Measurements from ENCODE around the gene TLE5.

TLE5 gene
- 295 to 321 reads per million in 2 donors for total RNA-seq

DNA sequence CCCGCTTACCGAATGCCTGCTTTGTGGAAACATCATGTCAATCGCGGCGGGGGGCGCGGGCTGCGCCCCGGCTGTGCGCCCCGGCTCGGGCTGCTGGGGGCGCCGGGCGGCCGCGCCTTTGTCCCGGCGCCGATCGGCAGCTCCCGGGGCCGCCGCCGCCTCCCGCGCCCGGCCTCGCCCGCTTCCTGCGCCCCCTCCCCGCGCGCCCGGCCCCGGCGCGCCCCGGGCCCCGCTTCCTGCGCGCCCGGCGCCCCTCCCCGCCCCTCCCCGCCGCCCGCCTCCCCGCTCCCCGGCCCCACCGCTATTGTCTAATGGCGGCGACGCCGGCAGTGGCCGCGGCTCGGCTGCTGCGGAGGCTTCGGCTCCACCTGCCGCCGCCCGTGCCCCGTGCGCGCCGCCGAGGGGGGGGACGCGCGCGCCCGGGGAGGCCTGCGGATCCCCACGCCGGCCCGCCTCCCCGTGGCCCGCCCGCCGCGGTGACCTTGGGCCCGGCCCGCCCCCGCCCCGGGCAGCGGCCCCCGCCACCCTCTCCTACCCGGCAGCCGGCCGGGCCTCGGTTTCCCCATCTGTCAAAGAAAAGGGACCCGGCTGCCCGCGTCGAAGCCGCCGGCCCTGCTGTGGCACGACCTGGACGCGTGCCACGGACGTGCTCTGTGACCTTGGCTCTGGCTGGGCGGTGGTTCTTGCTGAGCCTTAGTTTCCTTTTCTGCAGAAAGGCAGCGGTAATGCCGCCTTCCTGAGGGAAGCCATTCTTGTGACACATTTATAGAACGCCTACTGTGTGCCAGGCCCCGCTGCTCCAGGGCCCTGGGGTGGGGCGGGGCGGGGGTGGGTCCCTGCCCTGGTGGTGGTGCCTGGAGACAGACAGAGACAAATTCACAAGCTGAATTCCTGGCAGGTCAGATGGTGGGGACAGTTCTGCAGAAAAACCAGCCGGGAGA lies at the start of gene TLE5:
Gene TLE5, minus strand, starts transcription at position 331 of the 941 bp plus-strand sequence. Its CDS starts 295 bp downstream, at position 36.
- DNase-seq = peak; percentile 47 to 88 (median 71)

DNA sequence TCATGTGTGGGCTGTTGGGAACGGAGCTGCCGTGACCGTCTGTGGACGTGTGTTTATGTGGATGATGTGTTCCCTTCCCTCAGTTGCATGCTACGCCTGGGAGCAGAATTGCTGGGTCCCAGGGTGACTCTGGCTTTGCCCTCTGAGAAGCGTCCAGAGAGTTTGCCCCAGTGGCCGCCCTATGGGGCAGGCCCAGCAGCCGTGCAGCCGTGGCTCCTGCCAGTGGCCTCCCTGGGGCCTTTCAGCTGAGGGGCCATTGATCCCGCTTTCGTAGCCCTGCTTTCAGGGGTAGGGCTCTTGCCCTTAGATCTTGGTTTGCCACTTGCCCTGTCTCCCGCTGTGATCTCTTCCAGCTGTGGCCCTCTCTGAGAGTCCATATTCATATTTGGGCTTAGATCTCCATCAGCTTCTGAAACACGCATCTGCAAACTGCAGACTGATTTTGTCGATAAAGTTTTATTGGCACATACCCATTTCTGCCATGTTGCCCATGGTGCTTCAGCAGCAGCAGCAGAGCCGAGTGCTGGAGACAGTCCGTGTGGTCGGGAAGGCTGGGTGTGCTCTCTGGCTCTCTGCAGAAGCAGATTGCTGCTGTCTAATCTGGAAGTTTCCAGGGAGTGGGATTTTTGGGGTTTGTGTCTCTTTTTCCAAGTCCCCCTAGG lies 49.4 kb upstream of the TLE5 start:
- DNase-seq = no peak

DNA sequence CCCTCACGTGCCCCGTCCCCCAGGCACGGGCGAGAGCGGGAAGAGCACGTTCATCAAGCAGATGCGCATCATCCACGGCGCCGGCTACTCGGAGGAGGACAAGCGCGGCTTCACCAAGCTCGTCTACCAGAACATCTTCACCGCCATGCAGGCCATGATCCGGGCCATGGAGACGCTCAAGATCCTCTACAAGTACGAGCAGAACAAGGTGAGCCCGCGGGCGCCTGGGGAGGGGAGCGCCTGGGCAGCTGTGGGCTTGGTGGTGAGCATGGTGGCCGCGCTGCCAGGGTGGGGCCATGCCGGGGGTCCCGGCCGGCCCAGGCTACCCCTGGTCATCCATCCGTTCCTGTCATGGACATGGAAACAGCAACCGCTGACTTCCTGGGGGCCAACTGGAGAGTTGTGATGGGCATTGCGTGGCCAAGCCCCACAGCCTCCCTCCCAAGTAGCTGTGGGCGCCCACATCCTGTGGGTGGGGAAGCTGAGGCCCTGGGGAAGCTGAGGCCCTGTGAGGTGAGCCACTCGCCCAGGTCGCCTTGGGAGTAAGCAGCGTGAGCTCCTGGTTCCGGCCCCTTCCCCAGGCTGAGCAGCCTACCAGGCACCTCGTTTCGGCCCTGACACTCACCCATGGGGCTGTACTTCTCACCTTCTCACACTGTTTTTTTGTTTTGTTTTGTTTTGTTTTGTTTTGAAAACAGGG lies 48.0 kb upstream of the TLE5 start:
- no peak for DNase-seq

DNA sequence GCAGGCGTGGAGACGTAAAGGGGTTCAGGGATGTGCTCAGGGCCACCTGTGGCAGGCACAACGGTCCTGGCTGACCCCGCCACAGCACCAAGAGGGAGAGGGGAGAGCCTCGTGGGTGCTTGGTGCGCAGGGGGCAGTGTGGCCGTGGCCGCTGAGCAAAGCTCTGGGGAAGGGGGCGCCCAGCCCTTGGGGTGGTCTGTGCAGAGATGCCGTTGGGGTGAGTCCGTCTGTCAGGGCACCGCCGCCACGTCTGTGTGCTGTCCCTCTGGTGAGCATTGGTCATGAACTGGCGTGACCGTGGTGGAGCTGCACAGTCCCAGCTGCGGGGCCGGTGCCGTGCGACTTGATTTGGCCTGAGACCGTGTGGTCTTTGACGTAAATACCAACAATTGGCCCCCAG lies 47.2 kb upstream of the TLE5 start:
- no peak for DNase-seq

DNA sequence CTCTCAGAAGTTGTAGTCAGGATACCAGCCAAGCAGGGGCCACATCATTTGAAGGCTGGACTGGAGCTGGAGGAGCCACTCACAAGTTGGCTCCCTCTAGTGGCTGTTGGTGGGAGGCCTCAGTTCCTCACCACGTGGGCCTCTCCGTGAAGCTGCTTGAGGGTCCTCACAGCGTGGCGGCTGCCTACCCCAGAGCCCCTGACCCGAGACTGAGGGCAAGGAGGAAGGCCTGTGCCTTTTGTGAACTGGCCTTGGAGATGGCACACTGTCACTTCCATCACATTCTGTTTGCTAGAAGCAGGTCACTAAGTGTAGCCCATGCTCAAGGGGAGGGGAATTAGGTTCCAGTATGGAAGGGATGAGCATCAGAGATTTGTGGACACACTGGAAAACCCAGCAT lies 46.5 kb upstream of the TLE5 start:
- DNase-seq = peak; percentile 43 to 73 (median 59)

GRCh38 chr19:3107658-3108057 lies 45.4 kb upstream of the TLE5 start:
- DNase-seq = no peak

- no peak for DNase-seq
These were observed 44.3 kb upstream of the TLE5 start for GRCh38 chr19:3106509-3107141.

DNA sequence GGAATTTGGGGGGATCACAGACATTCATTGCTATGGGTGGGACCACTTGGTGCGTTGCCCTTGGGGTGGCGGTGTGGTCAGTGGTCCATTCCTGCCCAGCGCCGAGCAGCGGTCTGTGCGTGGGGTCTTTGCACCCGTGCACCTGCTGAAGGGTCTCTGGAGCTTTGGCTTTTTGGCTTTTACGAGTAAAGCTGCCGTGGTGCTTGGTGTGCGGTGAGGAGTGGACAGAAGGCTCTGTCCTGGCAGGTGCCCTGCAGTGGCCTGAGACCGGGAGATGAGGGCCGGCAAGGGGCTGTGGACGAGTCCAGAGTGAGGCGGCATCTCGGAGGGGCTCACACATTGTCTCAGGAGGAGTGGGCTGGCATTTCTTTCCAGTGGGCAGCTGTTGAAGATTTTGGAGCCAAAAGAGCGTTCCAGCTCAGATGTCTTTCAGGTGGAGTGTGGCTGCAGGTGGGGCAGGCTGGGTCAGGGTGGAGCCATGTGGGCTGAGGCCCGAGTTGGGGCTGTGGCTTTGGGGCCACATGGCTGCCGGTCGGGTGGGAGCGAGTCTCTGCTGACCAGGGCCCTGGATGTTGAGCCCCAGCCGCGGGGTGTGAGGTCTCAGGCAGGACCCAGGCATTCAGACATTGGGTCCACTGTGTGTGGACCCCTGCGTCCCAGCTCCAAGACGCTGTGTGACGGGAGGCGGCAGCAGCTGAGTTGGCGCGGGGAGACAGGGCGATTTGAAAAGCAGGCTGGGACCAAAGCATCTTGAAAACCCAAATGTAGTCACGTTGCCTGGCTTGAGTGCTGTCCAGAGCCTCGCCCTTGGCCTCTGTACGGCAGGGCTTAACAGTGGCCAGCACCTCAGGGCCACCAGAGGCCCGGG lies 43.6 kb upstream of the TLE5 start:
- DNase-seq = no peak

GRCh38 chr19:3104708-3104983 lies 42.4 kb upstream of the TLE5 start:
- no peak for DNase-seq

- DNase-seq = no peak
These were observed 40.2 kb upstream of the TLE5 start for GRCh38 chr19:3102239-3103140.

DNA sequence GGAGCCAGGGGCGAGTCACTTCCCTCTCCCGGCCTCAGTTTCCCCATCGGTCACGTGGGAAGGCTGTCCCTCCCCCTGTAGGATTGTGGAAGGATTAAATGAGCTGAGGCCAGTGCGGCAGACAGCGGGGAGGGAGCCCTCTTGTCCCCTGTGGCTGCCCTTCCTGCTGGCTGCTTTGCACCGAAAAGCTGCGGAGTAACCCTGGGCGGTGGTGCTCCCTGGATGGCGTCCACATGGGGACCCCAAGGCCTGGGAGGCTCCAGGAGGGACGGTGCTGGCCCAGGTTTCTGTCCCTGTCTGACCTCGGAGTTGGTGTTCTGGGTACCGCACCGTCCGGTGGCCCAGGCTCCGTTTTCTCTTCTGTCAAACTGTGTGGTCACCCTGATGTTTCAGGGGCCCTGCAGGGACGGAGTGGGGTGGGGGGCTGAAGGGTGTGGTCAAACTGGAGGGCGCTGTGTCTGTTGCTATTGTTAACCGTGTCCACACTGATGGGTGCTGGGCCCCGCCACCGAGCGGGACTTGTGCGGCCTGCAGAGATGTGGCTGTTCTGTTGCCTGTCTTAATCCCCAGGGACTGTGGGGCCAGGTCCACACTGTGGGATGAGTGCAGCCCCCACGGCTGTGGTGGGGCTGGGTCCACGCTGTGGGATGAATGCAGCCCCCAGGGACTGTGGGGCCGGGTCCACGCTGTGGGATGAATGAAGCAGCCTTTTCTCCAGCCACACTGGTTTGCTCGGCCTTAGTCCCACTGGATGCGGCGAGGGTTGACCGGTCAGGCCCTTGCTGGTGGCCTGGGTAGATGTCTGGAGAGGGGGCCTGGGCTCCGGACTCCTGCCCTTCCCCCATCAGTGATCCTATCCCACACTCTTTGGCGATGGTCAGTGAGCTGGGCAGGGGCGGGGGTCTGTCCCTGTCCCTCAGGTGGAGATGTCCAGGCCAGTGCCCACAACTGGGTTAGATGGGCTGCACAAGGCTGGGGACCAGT lies 38.7 kb upstream of the TLE5 start:
- DNase-seq = no peak

- DNase-seq = no peak
These were observed 38.0 kb upstream of the TLE5 start for GRCh38 chr19:3100331-3100730.

DNA sequence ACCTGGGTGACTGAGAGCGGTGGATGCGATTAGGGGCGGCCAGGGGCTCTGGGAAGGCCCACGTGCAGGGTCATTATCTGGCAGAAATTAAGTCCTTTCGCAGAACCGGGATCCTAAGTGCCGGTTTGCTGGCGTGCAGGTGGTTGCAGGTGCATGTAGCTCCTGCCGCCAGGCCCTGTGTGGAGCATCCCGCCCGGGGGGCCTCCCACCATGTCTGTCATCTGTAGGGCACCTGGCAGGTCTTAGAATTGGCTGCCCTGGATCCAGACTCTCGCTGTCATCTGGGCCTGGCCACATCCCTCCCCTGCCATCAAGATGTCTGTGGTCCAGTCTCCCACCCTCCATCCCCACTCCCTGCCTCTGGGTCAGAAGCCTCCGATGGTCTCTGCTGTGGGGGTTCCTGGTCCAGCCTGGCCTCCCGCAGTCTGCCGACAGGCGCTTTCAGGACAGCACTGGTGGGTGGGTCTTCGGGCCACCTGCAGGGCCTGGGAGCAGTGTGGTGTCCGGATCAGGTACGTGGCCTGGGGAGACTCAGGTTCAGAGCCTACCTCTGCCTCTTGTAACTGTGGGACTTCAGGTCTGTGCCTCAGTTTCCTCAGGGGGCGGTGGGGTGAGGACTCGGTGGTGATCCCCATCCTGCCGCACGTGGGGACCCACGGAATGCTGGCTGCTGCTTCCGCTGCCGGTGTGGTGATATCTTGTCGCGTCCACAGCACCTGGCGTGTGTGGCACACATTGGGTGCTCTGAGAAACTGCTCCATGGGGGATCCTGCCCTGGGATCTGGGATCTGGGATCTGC lies 37.3 kb upstream of the TLE5 start:
- no peak for DNase-seq

DNA sequence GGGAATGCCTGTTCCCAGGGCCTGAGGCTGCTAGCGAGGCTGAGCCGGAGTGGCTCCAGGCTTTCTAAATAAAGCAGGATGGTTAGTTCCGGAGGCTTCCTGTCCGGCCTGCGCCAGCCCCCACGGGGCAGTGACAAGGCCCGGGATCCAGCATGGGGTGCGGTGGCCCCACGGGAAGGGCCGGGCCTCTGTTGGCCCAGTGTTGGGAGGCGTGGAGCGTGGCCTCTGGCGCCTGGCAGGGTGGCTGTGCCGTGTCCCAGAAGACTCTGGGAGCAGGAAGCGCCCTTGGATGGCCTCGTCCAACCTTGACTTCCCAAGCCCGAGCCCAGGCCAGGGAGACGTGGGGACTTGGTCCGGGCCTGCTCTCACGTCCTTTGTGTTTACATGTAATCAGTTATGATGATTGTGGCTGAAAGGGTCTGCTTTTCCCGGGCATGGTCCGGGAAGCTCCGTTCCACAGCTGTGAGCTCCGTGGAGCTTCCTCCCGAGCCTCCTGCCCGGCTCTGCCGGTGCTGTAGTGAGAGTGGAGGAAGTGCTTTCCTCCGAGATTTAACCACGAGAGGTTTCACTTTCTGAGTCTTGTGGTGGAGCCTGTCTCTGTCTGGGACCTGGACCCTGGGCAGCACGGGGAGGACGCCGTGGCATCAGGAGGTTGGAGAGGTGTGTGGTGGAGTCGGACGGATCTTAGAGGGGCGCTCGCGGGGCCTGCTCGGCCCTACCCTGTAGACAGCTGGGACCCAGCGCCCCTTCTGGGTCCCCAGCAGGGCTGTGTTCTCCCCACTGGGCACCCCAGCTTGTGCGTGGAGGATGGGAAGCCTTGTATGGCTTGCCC lies 36.4 kb upstream of the TLE5 start:
- peak in 1 of 5 experiments; percentile 41 for DNase-seq

DNA sequence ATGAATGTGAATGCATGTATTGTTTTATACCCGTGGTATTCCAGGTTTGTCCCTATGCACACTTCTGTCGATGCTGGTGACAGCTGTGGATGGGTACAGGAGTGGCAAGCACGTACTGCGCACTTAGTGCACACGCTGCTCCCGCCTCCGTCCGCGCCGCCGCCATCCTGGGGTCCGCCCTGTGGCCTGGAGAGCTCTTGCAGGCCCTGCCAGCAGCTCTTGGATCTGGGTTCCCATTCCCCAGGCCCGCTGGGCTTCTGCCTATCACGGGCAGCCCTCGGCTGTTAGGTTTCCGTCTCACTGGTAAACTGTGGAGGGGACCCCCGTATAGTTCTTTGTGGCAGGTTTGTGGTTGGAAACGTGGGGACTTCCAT lies 35.8 kb upstream of the TLE5 start:
- no peak for DNase-seq

DNA sequence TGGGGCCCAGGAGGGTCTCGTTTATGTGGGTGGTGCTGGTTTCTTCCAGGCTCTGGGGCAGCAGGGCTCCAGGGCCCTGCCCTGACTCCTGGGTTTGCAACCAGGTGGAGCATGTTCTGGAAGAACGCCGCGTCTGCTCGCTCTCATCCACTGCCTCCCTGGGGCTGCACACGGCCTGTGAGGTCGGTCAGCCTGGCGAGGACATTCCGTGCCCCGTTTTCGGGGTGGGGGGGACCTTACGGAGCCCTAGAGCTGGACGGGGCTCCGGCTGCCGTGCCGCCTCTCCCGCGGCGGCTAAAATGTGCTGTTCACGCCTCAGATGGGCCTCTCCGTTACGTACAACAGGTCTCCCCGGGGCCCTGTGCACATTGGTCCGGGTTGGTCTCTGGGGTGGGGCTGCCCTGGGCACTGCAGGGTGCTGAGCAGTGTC lies 35.2 kb upstream of the TLE5 start:
- no peak for DNase-seq

- DNase-seq = no peak
These were observed 34.6 kb upstream of the TLE5 start for GRCh38 chr19:3096902-3097326.
